ENCODE results near the gene DLL1.
"Not testable (repeated sequence)": the region's sequence is repeated elsewhere in the genome, so short reads cannot be mapped to it uniquely, and the experiment has no call there.

Gene DLL1

GRCh38 chr6:170268216-170269129, 22.4 kb downstream of the DLL1 start:
- no peak for DNase-seq (ENCODE audit: low spot score)

GRCh38 chr6:170267688-170268087, 23.2 kb downstream of the DLL1 start:
- DNase-seq (ENCODE audit: low spot score), result no peak

GRCh38 chr6:170266061-170266825, 24.6 kb downstream of the DLL1 start:
- no peak for DNase-seq (ENCODE audit: low spot score)

DNA sequence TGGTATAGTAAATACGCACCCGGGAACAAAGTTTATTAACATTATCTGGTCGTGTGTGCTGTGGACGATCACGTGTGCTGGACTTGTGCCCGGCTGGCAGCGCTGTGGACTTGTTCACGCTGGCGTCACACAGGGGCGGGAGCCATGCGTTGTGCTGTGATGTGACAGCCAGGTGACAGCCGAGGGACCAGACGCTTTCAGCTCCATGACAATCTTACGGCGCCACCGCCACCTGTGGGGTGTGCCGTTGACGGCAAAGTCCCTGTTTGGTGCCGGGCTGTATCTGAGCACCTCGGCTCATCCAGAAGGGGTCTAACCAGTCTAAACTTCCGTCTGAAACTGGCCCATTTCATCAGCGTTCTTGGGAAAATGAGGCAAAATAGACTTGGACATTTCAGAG, 25.2 kb downstream of the DLL1 start:
- DNase-seq (ENCODE audit: low spot score), result no peak

DNA sequence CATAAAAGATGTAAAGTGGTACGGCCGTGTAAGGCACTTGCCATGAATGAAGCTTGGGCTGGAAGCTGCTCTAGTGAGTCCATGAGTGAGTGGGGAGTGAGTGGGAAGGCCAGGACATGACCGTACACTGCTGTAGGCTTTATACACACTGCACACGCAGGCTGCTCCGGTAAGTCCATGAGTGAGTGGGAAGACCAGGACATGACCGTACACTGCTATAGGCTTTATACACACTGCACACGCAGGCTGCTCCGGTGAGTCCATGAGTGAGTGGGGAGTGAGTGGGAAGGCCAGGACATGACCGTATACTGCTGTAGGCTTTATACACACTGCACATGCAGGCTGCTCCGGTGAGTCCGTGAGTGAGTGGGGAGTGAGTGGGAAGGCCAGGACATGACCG, 26.2 kb downstream of the DLL1 start:
- not testable (repeated sequence) for DNase-seq (ENCODE audit: low spot score)

DNA sequence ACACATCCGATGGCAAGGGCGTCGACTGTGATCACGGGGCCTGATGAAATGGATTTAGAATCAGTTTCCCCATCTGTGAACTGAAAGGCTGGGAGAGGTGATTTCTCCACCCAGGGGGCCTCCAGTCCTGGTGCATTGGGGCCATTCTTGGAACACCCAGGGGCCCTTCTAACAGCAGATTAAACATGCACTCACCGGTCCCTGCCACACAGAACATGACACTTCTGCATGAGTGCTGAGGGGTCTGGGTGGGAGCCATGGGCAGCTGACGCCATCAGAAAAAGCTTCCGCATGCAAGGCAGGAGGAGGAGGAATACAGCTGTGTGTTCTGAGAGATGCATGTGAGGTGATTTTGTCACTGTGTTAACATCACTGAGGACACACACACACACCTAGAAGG, 26.8 kb downstream of the DLL1 start:
- no peak for DNase-seq (ENCODE audit: low spot score)

DNA sequence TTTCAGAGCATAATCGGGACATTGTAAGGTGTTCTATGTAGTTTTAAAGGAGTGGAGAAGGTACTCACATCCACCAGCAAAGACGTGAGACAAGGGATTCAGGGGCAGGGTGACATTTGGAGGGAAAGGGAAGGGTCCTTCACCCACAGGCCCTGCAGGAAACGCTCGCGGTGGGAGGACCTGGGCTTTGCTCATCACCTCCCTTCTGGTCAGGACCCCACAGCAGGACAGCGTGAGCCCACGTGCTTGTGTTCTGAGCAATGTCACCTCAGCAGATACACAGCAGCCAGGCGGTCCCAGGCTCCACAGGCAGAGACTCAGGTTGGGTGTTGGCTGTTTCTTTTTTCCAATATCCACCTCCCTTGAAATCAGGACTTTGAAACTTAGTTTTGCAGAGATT, 27.5 kb downstream of the DLL1 start:
- DNase-seq (ENCODE audit: low spot score), result no peak

- no peak for DNase-seq (ENCODE audit: low spot score)
Measured at GRCh38 chr6:170262489-170263088, 28.3 kb downstream of the DLL1 start.

DNA sequence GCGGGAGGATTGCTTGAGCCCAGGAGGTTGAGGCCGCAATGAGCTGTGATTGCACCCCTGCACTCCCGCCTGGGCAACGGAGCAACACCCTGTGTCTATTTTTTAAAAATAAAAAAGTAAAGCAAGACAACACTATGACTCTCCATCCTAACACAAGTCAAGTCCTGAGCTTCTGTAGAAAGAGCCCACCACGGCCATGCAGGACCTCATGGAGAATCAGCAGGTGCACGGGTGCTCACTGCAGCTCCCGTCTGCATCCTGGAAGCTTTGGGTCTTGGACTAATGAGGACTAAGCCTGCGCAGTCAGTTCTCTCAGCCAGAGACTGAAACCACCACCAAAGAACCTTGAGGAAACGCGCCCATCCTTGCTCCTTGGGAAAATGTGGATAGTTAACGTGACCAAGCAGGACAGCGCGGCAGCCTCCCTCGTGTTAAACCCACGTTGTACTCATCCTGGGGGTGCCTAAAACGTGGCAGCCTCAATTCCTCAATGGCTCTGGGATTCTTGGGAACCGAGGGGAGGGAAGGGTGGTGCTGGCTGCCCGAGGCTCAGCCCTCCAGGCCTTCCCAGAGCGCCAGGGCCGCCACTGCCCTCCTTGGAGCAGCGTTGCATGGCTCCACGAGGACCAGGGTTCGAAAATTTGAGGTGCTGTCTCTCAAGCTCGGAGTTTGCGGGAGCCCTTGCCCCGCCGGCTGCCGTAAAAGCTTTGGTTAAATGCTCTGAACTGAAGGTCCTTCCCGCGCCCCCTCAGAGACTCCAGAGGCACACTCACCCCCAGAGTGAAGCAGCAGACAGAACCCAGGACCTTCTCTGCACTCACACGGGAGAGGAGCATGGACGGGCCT, 29.0 kb downstream of the DLL1 start:
- no peak for DNase-seq (ENCODE audit: low spot score)

- no peak for DNase-seq (ENCODE audit: low spot score)
Measured at GRCh38 chr6:170260686-170261085, 30.2 kb downstream of the DLL1 start.

- DNase-seq (ENCODE audit: low spot score), result no peak
Measured at GRCh38 chr6:170259278-170259677, 31.6 kb downstream of the DLL1 start.

DNA sequence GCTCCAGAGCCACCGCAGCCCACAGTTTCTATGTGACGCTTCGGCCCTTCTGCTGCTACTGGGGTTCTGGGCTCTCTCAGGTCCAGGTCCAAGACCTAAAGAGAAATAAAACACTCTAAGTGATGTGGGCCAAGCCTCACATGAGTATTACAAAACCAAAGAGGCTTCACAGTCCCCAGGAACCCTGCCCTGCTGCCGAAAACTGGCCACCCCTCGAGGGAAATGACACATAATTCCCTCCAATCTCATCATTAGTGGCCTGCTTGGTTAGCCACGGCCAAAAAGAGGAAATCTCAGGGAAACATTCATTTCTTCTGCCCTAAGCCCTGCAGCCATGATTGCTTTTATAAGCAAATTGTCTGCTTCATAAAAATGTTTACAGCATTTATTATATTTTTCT, 32.5 kb downstream of the DLL1 start:
- DNase-seq (ENCODE audit: low spot score), result no peak

DNA sequence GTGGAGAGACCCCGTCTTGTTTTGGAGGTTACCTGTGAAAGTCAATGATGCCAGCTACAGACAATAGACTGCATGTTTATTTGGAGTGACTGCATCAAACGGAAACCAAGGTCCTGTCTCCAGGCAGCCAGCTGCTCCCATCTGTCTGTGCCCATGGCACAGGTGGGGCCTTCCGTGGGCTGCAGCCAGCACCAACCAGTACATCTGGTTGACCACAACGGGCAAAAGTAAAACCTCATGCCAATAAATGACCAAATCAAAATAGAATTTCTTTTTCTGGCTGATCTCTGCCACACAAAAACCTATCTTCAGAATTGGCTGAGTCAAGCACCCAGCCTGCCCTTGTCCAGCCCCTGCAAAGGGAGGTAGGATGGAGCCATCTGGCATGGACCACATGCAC, 33.5 kb downstream of the DLL1 start:
- DNase-seq (ENCODE audit: low spot score), result no peak

GRCh38 chr6:170256641-170257040, 34.2 kb downstream of the DLL1 start:
- no peak for DNase-seq (ENCODE audit: low spot score)

DNA sequence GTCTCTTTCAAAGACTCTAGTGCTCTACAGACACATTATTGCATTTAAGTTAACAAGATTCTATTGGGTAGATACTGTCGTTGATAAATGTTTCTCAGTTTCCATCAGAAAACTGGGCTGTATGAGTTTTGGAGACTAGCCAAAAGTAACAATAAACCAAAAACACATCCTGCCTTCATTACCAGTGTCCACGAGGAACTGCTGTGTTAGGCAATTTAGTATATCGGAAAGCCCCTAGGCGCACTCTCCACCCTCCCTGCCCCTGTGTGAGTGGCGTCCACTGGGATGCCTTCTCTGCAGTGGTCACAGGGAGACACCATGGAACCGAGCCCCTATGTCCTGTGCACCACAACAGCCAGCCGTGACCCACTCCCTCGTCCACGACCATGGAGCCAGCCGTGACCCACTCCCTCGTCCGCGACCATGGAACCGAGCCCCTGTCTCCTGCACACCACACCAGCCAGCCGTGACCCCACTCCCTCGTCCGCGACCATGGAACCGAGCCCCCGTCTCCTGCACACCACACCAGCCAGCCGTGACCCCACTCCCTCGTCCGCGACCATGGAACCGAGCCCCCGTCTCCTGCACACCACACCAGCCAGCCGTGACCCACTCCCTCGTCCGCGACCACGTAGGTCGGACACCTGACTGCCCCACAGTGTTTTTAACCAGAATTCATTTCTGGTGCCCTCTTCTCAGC, 35.3 kb downstream of the DLL1 start:
- no peak for DNase-seq (ENCODE audit: low spot score)

- DNase-seq (ENCODE audit: low spot score), result no peak
Measured at GRCh38 chr6:170254315-170255213, 36.3 kb downstream of the DLL1 start.

DNA sequence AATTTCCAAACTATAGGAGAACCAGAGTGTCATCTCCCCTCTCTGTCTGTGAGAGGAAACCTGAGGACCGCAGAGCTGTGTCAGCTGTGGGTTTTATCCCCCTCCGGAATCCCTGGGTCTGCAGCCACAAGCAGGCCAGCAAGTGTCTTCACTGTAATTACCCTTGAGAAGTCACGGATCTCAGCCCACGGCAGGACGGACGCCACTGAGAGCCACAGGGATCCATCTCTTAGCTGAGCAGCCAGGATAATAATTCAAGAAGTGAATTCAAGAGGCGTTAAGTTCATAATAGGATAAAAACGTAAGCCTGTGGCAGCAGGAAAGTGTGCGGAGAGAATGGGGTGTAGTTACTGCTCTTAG, 37.0 kb downstream of the DLL1 start:
- no peak for DNase-seq (ENCODE audit: low spot score)

- no peak for DNase-seq (ENCODE audit: low spot score)
Measured at GRCh38 chr6:170253226-170253909, 37.5 kb downstream of the DLL1 start.

GRCh38 chr6:170251776-170252571, 38.9 kb downstream of the DLL1 start:
- no peak for DNase-seq (ENCODE audit: low spot score)

All from hematopoietic multipotent progenitor cell treated with erythropoietin and hydrocortisone succinate and interleukin-3 and kit ligand, for 15 days (in vitro differentiated cells).